Testis (tissue), 3 donors: ENCODE data around the gene ECHS1. TPM values are rescaled to one million over a fixed set of nuclear protein-coding genes. Genes with fewer than 3 reads are reported as not detected.
"Not testable (repeated sequence)": the region's sequence is repeated elsewhere in the genome, so short reads cannot be mapped to it uniquely, and the experiment has no call there.

ENCODE experiments used
- DNase-seq: peaks from one replicate; pipeline ENCODE4 v3.0.0-alpha.2; 2019
- H3K27ac ChIP-seq, 2 donors: fragments of 200-600 bp; sonication (generic); one replicate each; pipeline ENCODE4 v1.5.1; 2019
- H3K27me3 ChIP-seq: fragments of 200-600 bp; sonication (generic); one replicate; pipeline ENCODE4 v1.5.1; 2019
- H3K36me3 ChIP-seq: fragments of 200-600 bp; sonication (generic); one replicate; pipeline ENCODE4 v1.5.1; 2017; ENCODE audit warnings: low read depth; ENCODE audit errors: missing control alignments
- H3K4me1 ChIP-seq: fragments of 200-600 bp; sonication (generic); one replicate; pipeline ENCODE4 v1.5.1; 2019
- H3K4me3 ChIP-seq, 2 donors: fragments of 200-600 bp; sonication (generic); one replicate each; pipeline ENCODE4 v1.5.1; 2017 to 2019
- H3K9me3 ChIP-seq: fragments of 200-600 bp; sonication (generic); one replicate; pipeline ENCODE4 v1.5.1; 2017
- CTCF ChIP-seq, 3 experiments: fragments of 450-650 bp in 2 of 3; fragments of 200-600 bp in 1 of 3; sonication (generic) in 1 of 3; IDR thresholded peaks; one replicate each; pipeline ENCODE4 v1.5.1; 2016 to 2019; ENCODE audit warnings: antibody characterized with exemption in 3 of 3, mild to moderate bottlenecking in 2 of 3, moderate library complexity in 1 of 3
- POLR2A ChIP-seq: fragments of 450-650 bp; IDR thresholded peaks from one replicate; pipeline ENCODE4 v1.6.1; 2017; ENCODE audit warnings: antibody characterized with exemption, mild to moderate bottlenecking, moderate library complexity
- WGBS, 2 donors: methylation state at CpG; one replicate each; pipeline ENCODE4 v1.1.5; 2018; 5-methylcytosine and 5-hydroxymethylcytosine counted together
- intact Hi-C: fragments of 100-400 bp; cut with DNase I; formaldehyde crosslinking; loops from one replicate; pipeline ENCODE4 v1.15.1; 2023; ENCODE audit warnings: low total_unique reads
- polyA plus RNA-seq: library from polyadenylated mRNA; stranded (reverse); fragments of 350-450 nt; fragmentation: Illumina TruSeq; extraction: RNeasy Lipid Tissue Mini Kit (QIAGEN cat#74804); gene quantifications from one replicate; pipeline ENCODE4 v1.2.3, GENCODE V29; 2014; ENCODE audit warnings: low read depth, low replicate concordance; ENCODE audit not compliant: insufficient read depth
- total RNA-seq, 2 donors: library from RNA; depleted of rRNA; stranded (reverse); fragments of >200 nt; gene quantifications; one replicate each; pipeline ENCODE4 v1.2.3, GENCODE V29; 2016

Gene ECHS1
- total and polyA plus RNA-seq, 3 donors from 2014 or later: 104 to 118 (median 118) TPM

GRCh38 chr10:133420028-133420427, 46.9 kb upstream of the ECHS1 start:
- H3K9me3 ChIP-seq: no peaks in the 10 kb centered on the region
- intact Hi-C loops: loop anchor here (10.0 kb wide), 1 partner anchor 155 kb away; no protein-coding TSS in a partner anchor
- no peak overlapping the region for H3K4me3 ChIP-seq
- TF ChIP-seq POLR2A (no peak), CTCF (IDR thresholded peaks at IDR 0.05) (no peak)
- H3K27ac ChIP-seq: no peak overlapping the region
- H3K4me1 ChIP-seq: no peaks in the 10 kb centered on the region
- no peaks in the 10 kb centered on the region for H3K27me3 ChIP-seq
- H3K36me3 ChIP-seq: no peaks in the 10 kb centered on the region
- WGBS, 2 donors: 93 to 96% methylated on average over 10 to 17 of the region's 17 CpGs
- no peak for DNase-seq

GRCh38 chr10:133419211-133419950, 46.2 kb upstream of the ECHS1 start:
- intact Hi-C loops: no loop called here
- TF ChIP-seq POLR2A (no peak), CTCF (IDR thresholded peaks at IDR 0.05) (no peak)
- Histone ChIP-seq H3K27ac (no peak overlapping the region), H3K9me3 (no peaks in the 10 kb centered on the region), H3K36me3 (no peaks in the 10 kb centered on the region), H3K4me1 (no peaks in the 10 kb centered on the region), H3K27me3 (no peaks in the 10 kb centered on the region), H3K4me3 (no peak overlapping the region)
- WGBS, 2 donors: 91 to 93% methylated on average over 21 to 34 of the region's 34 CpGs
- no peak for DNase-seq

- H3K9me3 ChIP-seq: no peaks in the 10 kb centered on the region
- 96 to 97% methylated on average over 6 to 14 of the region's 14 CpGs for WGBS, 2 donors
- no peaks in the 10 kb centered on the region for H3K27me3 ChIP-seq
- intact Hi-C loops: no loop called here
- H3K4me3 ChIP-seq: no peak overlapping the region
- no peak overlapping the region for H3K27ac ChIP-seq
- no peaks in the 10 kb centered on the region for H3K36me3 ChIP-seq
- no peaks in the 10 kb centered on the region for H3K4me1 ChIP-seq
- no peak for TF ChIP-seq CTCF (IDR thresholded peaks at IDR 0.05)
- TF ChIP-seq POLR2A: no peak
- no peak for DNase-seq
Observed at GRCh38 chr10:133418289-133418993, 45.3 kb upstream of the ECHS1 start.

GRCh38 chr10:133415752-133416151, 42.6 kb upstream of the ECHS1 start:
- Histone ChIP-seq H3K27ac (no peak overlapping the region), H3K9me3 (no peaks in the 10 kb centered on the region), H3K4me1 (no peaks in the 10 kb centered on the region), H3K27me3 (no peaks in the 10 kb centered on the region), H3K4me3 (no peak overlapping the region), H3K36me3 (no peaks in the 10 kb centered on the region)
- intact Hi-C loops: no loop called here
- no peak for DNase-seq
- 91 to 95% methylated on average over 25 of the region's 25 CpGs for WGBS, 2 donors
- TF ChIP-seq CTCF (IDR thresholded peaks at IDR 0.05) (no peak), POLR2A (no peak)

- H3K9me3 ChIP-seq, H3K4me1 ChIP-seq, H3K4me3 ChIP-seq, H3K36me3 ChIP-seq, intact Hi-C loops, H3K27me3 ChIP-seq, H3K27ac ChIP-seq, DNase-seq: not testable (repeated sequence)
- 98% methylated on average over 22 of the region's 23 CpGs; no CpG with 5 or more reads in 1 of the 2 donors for WGBS, 2 donors
Observed at GRCh38 chr10:133414401-133414800, 41.2 kb upstream of the ECHS1 start.
